ENCODE data around the gene GALNT6.
A peak's percentile ranks its signal among the peaks of the same experiment; 100 is the strongest.
"Not testable (repeated sequence)": the region's sequence is repeated elsewhere in the genome, so short reads cannot be mapped to it uniquely, and the experiment has no call there.

Gene GALNT6

GRCh38 chr12:51351913-51352532 is 39.2 kb downstream of the GALNT6 start:
- DNase-seq (ENCODE audit: low read depth), result peak; percentile 58

- no peak for DNase-seq (ENCODE audit: low read depth)
These were observed 42.2 kb downstream of the GALNT6 start for GRCh38 chr12:51349026-51349425.

- DNase-seq (ENCODE audit: low read depth), result no peak
These were observed 43.1 kb downstream of the GALNT6 start for GRCh38 chr12:51348116-51348515.

- no peak for DNase-seq (ENCODE audit: low read depth)
These were observed 44.6 kb downstream of the GALNT6 start, which contains the start of gene CELA1 for GRCh38 chr12:51346581-51346980. CELA1 (minus strand) TSS chr12:51346679; CDS start chr12:51346638, 41 bp downstream.

- no peak for DNase-seq (ENCODE audit: low read depth)
These were observed 45.5 kb downstream of the GALNT6 start for GRCh38 chr12:51345681-51346080.

GRCh38 chr12:51343201-51343600 is 48.0 kb downstream of the GALNT6 start:
- DNase-seq (ENCODE audit: low read depth), result no peak

GRCh38 chr12:51342416-51342815 is 48.8 kb downstream of the GALNT6 start:
- DNase-seq (ENCODE audit: low read depth), result no peak

- peak; percentile 59 for DNase-seq (ENCODE audit: low read depth)
These were observed 49.8 kb downstream of the GALNT6 start for GRCh38 chr12:51341251-51342007.

- no peak for DNase-seq (ENCODE audit: low read depth)
These were observed 51.5 kb downstream of the GALNT6 start for GRCh38 chr12:51339750-51340149.

GRCh38 chr12:51337336-51337735 is 53.9 kb downstream of the GALNT6 start:
- DNase-seq (ENCODE audit: low read depth), result not testable (repeated sequence)

GRCh38 chr12:51335931-51336330 is 55.3 kb downstream of the GALNT6 start:
- DNase-seq (ENCODE audit: low read depth), result no peak

- no peak for DNase-seq (ENCODE audit: low read depth)
These were observed 56.4 kb downstream of the GALNT6 start for GRCh38 chr12:51334764-51335163.

- DNase-seq (ENCODE audit: low read depth), result no peak
These were observed 57.7 kb downstream of the GALNT6 start for GRCh38 chr12:51333536-51333935.

GRCh38 chr12:51330186-51330585 is 61.0 kb downstream of the GALNT6 start:
- no peak for DNase-seq (ENCODE audit: low read depth)

- no peak for DNase-seq (ENCODE audit: low read depth)
These were observed 61.5 kb downstream of the GALNT6 start for GRCh38 chr12:51329742-51330141.

- no peak for DNase-seq (ENCODE audit: low read depth)
These were observed 62.6 kb downstream of the GALNT6 start for GRCh38 chr12:51328587-51328986.

GRCh38 chr12:51326698-51327439 is 64.3 kb downstream of the GALNT6 start:
- DNase-seq (ENCODE audit: low read depth), result no peak

- no peak for DNase-seq (ENCODE audit: low read depth)
These were observed 66.3 kb downstream of the GALNT6 start for GRCh38 chr12:51324953-51325352.

GRCh38 chr12:51323966-51324895 is 67.0 kb downstream of the GALNT6 start, which contains the start of gene BIN2:
BIN2 (minus strand) TSS chr12:51324174; CDS start chr12:51324102, 72 bp downstream.
- DNase-seq (ENCODE audit: low read depth), result no peak

- no peak for DNase-seq (ENCODE audit: low read depth)
These were observed 67.8 kb downstream of the GALNT6 start for GRCh38 chr12:51323317-51323960.

GRCh38 chr12:51322452-51322851 is 68.8 kb downstream of the GALNT6 start:
- no peak for DNase-seq (ENCODE audit: low read depth)

Measured in fibroblast of the conjunctiva (primary cell).